Activated naive CD4-positive, alpha-beta T cell treated with Interleukin-2 at 50 U/mL for 16 hours (primary cell): ENCODE data around the gene NDUFA11.
A peak's percentile ranks its signal among the peaks of the same experiment; 100 is the strongest.

Experiments
- DNase-seq: peaks from one replicate; pipeline ENCODE4 v3.0.0-alpha.2; 2020

NDUFA11 gene

DNA sequence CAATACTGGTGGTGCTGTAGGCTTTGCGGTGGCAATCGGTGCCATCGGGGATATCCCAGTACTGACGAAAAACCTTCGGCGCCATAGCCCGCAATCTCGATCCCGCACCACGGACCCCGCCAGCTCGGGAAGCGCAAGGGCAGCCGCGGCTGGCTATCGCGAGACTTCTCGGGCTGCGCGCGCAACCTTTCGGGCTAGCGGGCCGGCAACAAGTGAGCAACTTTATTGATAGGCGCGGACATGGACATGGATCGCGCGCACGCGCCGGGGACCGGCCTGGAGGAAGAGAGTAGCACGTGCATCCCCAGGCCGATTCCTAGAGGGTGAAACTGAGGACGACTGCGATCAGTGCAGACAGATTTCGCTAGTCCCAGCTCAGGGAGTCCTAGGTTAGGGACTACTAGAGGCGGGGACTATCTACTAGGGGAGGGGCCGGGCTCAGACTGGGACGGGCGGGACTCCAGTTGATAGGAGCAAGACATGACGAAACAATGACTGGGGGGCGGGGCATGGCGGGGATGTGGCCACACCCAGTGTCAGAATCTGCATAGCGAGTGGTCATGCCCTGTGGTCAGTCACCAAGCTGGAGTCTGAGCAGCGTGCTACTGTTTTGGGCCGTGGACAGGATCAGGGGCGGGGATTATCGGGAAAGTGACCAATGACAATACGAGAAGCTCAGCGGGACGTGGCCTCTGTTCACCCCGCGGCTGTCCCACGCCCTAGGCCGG lies at the start of gene NDUFA11:
Gene NDUFA11, minus strand, starts transcription at position 167 of the 728 bp plus-strand sequence. Its CDS starts 82 bp downstream, at position 85.
- DNase-seq: peak; percentile 97

- DNase-seq: no peak
Observed at GRCh38 chr19:5953030-5953589, 49.5 kb upstream of the NDUFA11 start.

GRCh38 chr19:5952193-5953029 lies 48.8 kb upstream of the NDUFA11 start:
- no peak for DNase-seq

GRCh38 chr19:5951338-5951861 lies 47.8 kb upstream of the NDUFA11 start:
- DNase-seq: no peak

DNA sequence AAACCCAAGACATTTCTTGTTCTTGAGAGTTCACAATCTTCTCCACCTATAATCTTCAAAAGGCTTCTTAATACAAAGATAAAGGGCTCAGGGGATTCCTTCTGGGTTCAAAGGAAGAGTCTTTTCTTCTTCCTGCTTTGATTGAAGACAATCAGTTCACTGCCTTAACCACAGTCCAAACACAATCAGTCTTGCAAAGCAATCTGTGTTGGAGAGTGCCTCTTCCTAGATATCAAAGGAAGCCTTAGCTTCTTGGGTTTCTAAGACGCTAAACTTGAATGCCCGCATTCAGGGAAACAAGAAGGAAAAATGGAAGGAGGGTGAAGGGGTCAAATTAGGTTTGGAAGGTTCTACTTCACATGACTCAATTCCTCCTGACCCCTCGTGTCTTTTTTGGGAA lies 47.2 kb upstream of the NDUFA11 start:
- no peak for DNase-seq

GRCh38 chr19:5949792-5950305 lies 46.3 kb upstream of the NDUFA11 start:
- peak; percentile 40 for DNase-seq

DNA sequence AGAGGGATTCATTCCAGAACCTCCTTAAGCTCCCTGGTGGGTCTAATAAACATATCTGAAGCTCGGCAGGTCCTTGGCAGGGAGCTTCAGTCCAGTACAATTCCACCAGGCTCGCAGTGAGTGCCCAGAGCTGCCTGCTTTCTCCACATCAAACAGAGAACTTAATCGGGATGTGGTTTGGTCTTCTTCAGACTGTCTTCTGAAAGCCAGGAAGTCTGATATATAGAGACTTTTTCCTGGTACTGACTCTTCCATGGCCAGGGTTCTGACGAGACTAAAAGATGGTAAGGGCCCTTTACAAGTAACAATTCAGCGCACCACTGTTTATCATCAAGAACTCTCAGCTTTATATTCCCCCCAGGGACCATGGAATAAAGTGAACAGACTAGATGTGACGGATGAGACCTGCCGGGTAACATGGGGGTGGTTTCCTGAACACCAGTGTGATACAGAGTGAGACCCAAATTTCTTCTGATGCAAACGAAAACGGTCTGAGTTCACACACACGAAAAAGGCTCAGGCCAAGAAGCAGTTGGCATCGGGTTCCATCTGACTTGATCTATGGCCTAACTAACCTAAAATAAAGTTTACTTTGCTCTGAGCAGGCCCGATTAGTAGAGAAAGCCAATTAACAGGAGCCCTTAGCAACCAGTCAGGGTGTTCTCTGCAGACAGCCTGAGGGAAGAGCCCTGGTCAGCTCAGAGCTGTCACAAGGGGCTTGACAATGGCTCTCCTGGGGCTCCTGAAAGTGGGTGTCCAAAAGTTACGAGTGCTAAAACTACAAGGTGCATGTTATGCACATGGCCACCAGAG lies 45.4 kb upstream of the NDUFA11 start:
- peak; percentile 19 for DNase-seq

DNA sequence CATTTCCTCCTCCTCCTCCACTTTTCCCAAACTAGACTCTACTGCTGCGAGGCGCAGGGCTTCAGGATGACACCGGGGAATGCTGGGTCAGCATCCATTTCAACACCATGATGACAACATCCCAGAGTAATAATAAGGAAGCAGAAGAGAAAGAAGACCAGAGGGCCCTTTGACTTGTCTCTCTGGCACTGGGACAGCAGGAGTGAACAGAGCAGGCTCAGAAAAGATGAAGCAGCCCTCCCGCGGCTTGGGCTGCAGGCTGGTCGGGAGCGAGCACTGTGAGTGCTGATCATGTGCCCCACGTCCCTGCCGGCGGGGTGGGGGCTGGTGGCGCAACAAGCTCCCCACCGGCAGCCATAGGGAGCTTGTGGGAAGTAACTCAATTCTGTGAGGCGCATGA lies 43.8 kb upstream of the NDUFA11 start:
- no peak for DNase-seq

DNA sequence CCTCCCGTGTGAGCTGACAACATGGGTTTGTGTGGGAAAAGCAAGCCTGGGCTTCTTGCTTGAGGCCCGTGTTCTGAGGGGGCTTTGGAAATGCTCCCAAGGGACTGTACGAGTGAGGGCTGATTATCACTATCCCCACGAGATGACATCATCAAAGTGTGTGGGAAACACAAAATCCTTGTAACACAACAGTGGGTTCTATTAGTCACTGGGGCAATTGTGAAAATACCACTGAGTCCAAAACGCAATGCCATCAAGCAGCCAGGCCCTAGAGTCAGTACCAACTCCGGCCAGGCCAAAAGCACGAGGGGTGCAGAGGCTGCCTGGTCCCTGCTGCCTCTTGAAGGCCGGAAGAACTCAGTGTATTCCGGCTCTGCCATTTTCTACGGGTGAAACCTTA lies 40.0 kb upstream of the NDUFA11 start:
- DNase-seq: no peak

DNA sequence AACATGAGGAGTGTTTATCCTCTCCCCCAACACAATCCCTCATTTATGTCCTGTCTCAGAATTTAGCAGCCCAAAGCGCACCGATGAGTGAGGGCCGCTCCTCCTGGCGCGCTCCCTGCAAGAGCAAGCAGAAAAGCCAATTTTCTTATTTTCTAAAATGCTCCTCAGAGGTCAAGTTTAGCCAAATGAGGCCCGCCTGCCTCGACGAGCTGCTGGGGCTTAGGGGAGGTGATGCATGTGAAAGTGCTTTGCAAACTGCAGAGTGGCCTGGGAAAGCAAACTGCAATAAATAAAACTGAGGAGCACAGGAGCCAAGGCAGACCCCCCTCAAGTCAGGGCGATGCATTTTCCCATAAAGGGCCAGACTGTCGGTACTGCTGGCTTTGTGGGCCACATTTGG lies 39.5 kb upstream of the NDUFA11 start:
- no peak for DNase-seq

DNA sequence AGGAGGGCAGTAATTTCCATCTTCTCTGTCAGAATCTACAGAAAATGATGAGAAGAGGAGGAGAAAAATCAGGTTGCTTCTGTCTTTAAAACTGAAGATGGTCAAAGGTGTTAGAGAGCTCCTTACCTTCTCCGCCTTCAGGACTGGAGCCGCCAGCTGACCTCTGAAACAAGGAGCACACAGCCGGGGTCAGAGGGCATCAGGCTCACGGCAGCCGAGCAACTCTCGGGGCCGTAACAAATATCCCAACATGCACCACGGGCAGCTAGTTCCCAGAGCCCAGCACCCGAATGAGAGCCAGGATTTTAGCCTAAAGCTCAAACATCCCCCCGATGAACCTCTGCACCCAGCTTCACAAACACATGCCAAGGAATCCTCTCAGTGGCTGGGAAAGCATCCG lies 38.1 kb upstream of the NDUFA11 start:
- DNase-seq: no peak

DNA sequence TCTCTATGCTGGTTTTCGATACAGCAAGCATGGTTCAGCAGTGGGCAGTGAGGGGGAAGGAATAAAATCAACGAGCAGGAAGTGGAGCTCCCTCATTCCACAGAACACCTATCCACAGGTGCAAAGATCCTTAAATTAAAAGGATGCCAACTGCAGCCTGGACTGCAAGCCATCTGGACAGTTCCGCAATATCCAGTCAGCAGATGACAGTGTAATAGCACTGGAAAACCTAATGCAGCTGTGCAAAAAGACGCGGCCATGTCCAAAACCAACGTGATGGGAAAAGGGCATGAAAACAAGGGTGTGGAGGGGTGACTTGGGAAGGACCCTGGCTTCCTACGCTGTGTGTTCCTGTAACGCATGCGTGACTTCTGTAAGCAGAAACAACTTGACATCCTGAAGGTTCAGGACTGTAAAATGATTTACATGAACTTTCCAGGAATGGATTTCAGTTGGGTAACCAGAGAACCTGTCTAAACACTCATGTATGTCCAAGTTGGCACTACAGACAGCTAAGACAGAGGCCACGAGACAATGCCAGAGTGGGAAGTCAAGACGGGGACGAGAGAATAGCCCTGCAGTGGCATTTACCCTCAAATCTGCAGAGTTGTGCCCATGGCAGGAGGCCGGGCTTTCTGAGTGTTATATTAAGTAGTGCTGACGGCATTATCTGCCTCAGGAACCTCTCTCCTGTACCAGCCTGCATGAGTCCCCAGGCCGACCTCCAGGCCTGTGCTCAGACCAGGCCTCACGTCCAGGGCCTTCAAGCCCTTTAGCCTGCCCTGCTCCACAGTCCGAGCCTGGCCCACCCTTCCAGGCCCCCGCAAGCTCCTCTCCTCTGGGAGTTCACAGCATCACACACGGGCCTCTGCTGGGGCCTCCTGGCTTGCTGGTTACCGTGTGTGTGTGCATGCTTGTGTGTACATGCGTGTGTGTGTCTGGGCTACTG lies 36.9 kb upstream of the NDUFA11 start:
- no peak for DNase-seq

- no peak for DNase-seq
Observed at GRCh38 chr19:5937550-5937949, 34.0 kb upstream of the NDUFA11 start.

DNA sequence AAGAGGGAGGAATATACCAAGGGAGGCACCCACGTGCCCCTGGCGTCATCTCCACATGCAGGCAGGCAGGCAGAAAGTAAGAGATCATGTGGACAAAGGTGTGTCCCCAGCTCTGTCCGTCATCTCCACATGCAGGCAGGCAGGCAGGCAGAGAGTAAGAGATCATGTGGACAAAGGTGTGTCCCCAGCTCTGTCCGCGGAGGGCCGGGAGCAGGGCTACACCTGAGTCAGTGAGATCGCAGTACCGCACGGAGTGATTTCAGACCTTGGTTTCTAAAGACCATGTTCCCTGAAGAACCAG lies 32.7 kb upstream of the NDUFA11 start:
- DNase-seq: no peak

- DNase-seq: no peak
Observed at GRCh38 chr19:5935473-5936291, 32.1 kb upstream of the NDUFA11 start.

GRCh38 chr19:5934774-5935472 lies 31.3 kb upstream of the NDUFA11 start:
- no peak for DNase-seq

- no peak for DNase-seq
Observed at GRCh38 chr19:5934069-5934401, 30.4 kb upstream of the NDUFA11 start.

GRCh38 chr19:5933391-5934068 lies 29.9 kb upstream of the NDUFA11 start:
- no peak for DNase-seq

- no peak for DNase-seq
Observed at GRCh38 chr19:5932609-5933262, 29.1 kb upstream of the NDUFA11 start.
